ENCODE results near the gene PDIA2.

DNA sequence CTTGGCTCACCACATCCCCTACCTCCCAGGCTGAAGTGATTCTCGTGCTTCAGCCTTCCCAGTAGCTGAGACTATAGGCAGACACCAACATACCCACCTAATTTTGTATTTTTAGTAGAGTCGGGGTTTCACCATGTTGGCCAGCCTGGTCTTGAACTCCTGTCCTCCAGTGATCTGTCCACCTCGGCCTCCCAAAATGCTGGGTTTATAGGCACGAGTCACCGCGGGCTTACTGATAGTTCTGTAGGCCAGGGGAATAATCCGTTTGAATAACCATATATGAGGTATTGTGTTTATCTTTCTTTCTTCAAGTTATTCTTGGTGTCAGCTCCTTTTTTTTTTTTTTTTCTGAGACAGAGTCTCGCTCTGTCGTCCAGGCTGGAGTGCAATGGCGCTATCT, 40.7 kb upstream of the PDIA2 start:
- no peak for TF ChIP-seq POLR2A (IDR thresholded peaks at IDR 0.05)
- TF ChIP-seq, protein P1, sequence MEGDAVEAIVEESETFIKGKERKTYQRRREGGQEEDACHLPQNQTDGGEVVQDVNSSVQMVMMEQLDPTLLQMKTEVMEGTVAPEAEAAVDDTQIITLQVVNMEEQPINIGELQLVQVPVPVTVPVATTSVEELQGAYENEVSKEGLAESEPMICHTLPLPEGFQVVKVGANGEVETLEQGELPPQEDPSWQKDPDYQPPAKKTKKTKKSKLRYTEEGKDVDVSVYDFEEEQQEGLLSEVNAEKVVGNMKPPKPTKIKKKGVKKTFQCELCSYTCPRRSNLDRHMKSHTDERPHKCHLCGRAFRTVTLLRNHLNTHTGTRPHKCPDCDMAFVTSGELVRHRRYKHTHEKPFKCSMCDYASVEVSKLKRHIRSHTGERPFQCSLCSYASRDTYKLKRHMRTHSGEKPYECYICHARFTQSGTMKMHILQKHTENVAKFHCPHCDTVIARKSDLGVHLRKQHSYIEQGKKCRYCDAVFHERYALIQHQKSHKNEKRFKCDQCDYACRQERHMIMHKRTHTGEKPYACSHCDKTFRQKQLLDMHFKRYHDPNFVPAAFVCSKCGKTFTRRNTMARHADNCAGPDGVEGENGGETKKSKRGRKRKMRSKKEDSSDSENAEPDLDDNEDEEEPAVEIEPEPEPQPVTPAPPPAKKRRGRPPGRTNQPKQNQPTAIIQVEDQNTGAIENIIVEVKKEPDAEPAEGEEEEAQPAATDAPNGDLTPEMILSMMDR (IDR thresholded peaks at IDR 0.05), result no peak

Measured in tibial nerve (tissue), 3 donors.